ENCODE data around the gene AGAP1. TPM values are rescaled to one million over a fixed set of nuclear protein-coding genes. Genes with fewer than 3 reads are reported as not detected.

Gene AGAP1
- total RNA-seq, 1 donor, result 10.8 TPM

DNA sequence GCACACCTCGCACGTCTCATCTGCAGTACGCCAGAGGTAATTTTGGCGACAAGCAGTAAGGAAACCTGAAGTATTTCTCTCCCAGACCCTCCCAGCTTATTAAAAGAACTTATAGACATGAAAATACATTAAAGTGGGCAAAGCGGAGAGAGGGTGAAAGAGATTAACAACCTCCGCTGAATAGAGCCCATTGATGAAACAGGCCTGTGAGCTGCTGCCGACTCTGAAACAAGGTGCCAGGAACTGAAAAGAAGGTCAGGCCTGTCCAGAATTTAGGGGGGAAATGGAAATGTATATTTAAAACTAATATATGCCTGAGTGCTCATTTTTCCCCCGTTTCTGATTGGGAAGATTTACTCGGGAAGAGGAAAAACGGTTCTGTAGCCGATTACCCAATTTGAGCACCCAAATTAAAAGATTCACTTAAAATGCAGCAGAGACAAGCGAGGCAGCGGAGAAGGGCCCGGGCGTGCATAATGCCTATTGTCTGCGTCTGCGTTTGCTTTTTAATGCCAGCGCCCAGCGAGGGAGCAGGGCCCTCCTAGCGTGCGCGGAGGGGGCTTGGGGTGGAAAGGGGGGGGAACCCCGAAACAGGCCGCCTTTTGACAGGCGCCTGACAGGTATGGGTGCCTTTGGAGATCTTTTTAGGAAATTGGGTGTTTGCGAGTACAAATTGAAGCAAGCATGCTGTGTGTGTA is 358.1 kb downstream of the AGAP1 start:
- H3K4me3 ChIP-seq (ENCODE audit: low read depth, low read length), result no peak overlapping the region
- TF ChIP-seq, protein P1, sequence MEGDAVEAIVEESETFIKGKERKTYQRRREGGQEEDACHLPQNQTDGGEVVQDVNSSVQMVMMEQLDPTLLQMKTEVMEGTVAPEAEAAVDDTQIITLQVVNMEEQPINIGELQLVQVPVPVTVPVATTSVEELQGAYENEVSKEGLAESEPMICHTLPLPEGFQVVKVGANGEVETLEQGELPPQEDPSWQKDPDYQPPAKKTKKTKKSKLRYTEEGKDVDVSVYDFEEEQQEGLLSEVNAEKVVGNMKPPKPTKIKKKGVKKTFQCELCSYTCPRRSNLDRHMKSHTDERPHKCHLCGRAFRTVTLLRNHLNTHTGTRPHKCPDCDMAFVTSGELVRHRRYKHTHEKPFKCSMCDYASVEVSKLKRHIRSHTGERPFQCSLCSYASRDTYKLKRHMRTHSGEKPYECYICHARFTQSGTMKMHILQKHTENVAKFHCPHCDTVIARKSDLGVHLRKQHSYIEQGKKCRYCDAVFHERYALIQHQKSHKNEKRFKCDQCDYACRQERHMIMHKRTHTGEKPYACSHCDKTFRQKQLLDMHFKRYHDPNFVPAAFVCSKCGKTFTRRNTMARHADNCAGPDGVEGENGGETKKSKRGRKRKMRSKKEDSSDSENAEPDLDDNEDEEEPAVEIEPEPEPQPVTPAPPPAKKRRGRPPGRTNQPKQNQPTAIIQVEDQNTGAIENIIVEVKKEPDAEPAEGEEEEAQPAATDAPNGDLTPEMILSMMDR (IDR thresholded peaks at IDR 0.05; ENCODE audit: insufficient read depth, low read depth, low read length), result no peak
- DNase-seq (ENCODE audit: low read depth), result no peak

DNA sequence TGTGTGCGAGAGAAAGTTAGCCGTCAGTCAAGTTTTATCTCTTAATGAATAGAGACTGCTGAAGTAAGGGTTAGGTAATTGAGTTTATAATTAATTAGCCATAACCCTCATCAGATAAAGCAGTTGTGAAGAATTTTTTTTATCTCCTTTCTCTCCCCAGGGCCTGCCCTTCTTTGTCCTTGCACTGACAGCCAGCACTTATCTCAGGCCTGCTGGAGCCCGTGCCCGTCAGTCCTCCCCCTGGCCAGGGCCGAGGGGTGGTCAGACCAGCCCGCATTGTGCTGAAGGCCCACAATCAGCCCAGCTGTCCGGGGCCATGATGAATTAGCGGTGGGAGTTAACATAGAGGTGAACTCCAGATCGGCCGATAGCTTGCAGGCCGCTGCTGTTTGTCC is 358.7 kb downstream of the AGAP1 start:
- no peak for DNase-seq (ENCODE audit: low read depth)
- H3K4me3 ChIP-seq (ENCODE audit: low read depth, low read length), result no peak overlapping the region
- TF ChIP-seq, protein P1 (IDR thresholded peaks at IDR 0.05; ENCODE audit: insufficient read depth, low read depth, low read length), result no peak

DNA sequence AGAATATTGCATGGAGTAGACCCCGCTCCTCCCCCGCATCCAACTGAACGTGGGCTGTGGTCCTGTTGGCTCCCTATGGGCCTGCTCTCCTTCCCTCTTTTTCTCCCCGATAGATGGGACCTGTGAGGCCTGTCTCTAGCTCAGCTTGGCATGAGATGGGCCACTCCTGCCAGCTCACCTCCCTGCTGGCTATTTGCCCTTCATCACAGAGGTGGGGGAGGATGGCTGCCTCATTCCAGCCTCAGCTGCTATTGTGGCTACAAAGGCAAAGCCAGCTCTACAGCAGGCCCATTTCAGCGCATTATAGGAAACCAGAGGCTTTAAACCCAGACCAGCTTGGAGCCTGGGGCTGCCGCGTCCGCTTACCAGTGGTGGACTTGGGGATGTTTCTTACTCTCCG is 360.4 kb downstream of the AGAP1 start:
- DNase-seq (ENCODE audit: low read depth), result no peak

DNA sequence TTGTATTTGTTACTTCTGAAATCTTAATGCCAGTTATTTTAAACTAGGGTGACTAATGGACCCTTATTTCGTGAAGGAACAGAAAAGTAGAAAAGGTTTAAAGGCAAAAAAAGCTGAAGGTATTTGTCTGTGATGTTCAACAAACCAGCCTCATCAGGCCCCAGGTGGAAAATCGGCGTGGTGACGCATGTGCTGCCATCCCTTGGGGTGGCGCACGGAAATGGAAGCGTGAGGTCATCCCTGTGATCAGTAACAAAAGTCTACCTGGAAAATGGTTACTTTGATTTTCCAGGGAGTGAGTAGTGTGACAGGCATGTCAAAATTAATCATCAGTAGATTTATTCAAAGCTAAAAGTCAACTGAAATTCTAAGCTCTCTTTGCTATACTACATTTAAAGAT is 361.2 kb downstream of the AGAP1 start:
- TF ChIP-seq, protein P1 (IDR thresholded peaks at IDR 0.05; ENCODE audit: insufficient read depth, low read depth, low read length), result no peak
- DNase-seq (ENCODE audit: low read depth), result no peak
- no peak overlapping the region for H3K4me3 ChIP-seq (ENCODE audit: low read depth, low read length)

More for the DNA sequence above, 360.4 kb downstream of the AGAP1 start:
- TF ChIP-seq, protein P1 (IDR thresholded peaks at IDR 0.05; ENCODE audit: insufficient read depth, low read depth, low read length), result no peak
- H3K4me3 ChIP-seq (ENCODE audit: low read depth, low read length), result no peak overlapping the region

DNA sequence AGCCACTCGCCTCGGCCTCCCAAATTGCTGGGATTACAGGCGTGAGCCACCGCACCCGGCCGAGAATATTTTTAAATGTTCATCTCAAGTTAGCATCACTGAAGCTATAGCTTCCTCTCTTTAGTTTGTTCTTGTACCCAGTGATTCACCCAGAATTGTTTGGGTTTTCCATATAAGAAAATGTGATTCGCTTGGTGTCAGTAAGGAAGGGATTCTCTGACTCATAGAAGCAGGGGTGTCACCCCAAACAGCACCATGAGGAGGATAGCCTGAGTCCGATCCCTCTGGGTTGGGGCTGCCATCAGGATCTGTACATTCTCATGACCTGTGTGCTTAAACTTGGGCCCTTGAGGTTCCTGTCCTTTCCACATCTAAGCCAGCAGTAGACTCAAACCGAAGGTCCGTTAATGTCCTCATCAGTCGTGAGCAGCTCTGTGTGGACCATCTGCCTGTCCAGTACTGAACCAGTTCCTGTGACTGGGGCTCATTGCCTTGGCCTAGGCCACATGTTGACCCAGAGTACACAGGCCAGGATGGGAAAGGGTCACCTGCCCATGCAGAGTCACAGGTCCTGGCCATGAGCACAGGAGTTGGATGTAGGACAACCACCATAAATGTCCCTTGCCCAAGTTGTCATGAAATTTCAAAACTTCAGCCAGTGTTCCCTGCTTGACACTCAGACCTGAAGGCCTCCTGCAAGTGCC is 362.5 kb downstream of the AGAP1 start:
- TF ChIP-seq, protein P1 (IDR thresholded peaks at IDR 0.05; ENCODE audit: insufficient read depth, low read depth, low read length), result no peak
- no peak for DNase-seq (ENCODE audit: low read depth)
- H3K4me3 ChIP-seq (ENCODE audit: low read depth, low read length), result no peak overlapping the region

DNA sequence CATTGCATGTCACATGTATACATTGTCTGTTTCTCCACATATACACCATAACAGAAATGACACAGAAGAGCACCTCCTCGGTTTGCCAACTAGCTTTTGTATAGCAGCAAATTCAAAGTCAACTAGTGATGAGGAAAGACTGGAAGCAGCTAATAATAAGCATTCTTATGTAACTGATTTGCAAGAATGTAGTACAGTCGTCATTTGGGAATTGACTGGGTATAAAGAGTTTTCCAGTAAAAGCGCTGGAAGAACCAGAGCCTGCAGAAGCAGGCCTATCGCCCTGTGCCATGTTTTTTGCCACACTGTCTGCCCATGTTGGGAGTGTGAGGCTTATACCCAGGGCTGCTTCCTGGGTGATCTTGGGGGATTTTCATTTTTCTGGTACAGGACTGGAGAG is 363.8 kb downstream of the AGAP1 start:
- TF ChIP-seq, protein P1 (IDR thresholded peaks at IDR 0.05; ENCODE audit: insufficient read depth, low read depth, low read length), result no peak
- no peak overlapping the region for H3K4me3 ChIP-seq (ENCODE audit: low read depth, low read length)
- no peak for DNase-seq (ENCODE audit: low read depth)

All from fibroblast of villous mesenchyme (primary cell).